Aorta (tissue), 5 donors: ENCODE measurements around the gene CLIC3. TPM values are rescaled to one million over a fixed set of nuclear protein-coding genes. Genes with fewer than 3 reads are reported as not detected.

Experiments used
- ATAC-seq: fragments of 200-7000 bp; cut with Tn5 transposase; one replicate; pipeline ENCODE4 v1.9.1; 2022; ENCODE audit warnings: moderate library complexity; ENCODE audit not compliant: low FRiP score
- DNase-seq, 2 donors: peaks; one replicate each; pipeline ENCODE4 v3.0.0-alpha.2; 2020
- H3K27ac ChIP-seq, 2 donors: one replicate each; pipeline ENCODE4 v1.5.1; 2013; ENCODE audit warnings: low read length in 2 of 2, mild to moderate bottlenecking in 2 of 2, moderate library complexity in 2 of 2, control low read depth in 1 of 2, inconsistent platforms in 1 of 2, low read depth in 1 of 2
- H3K27me3 ChIP-seq, 2 donors: one replicate each; pipeline ENCODE4 v1.6.1; 2013; ENCODE audit warnings: control low read depth in 1 of 2, low read length in 1 of 2, mild to moderate bottlenecking in 1 of 2, moderate library complexity in 1 of 2; ENCODE audit not compliant: insufficient read depth in 2 of 2, control insufficient read depth in 1 of 2
- H3K36me3 ChIP-seq, 2 donors: one replicate each; pipeline ENCODE4 v1.6.1; 2013; ENCODE audit warnings: control low read depth in 1 of 2, low read length in 1 of 2, mild to moderate bottlenecking in 1 of 2; ENCODE audit not compliant: insufficient read depth in 2 of 2, control insufficient read depth in 1 of 2
- H3K4me1 ChIP-seq, 2 donors: one replicate each; pipeline ENCODE4 v1.6.1; 2013; ENCODE audit warnings: low read length in 2 of 2, control low read depth in 1 of 2, mild to moderate bottlenecking in 1 of 2, moderate library complexity in 1 of 2; ENCODE audit not compliant: insufficient read depth in 2 of 2, control insufficient read depth in 1 of 2
- H3K4me3 ChIP-seq, 2 donors: one replicate each; pipeline ENCODE4 v1.5.1; 2013; ENCODE audit warnings: low read length in 2 of 2, control low read depth in 1 of 2, mild to moderate bottlenecking in 1 of 2
- H3K9me3 ChIP-seq: one replicate; pipeline ENCODE4 v1.6.1; 2013; ENCODE audit warnings: mild to moderate bottlenecking, low read length; ENCODE audit not compliant: control insufficient read depth
- WGBS, 2 donors: extraction: QIAGEN DNeasy Blood & Tissue Kit; methylation state at CpG; one replicate each; pipeline ENCODE4 v1.1.7; 2013; 5-methylcytosine and 5-hydroxymethylcytosine counted together
- intact Hi-C, 2 donors: fragments of 100-400 bp; cut with DNase I; formaldehyde crosslinking; loops; one replicate each; pipeline versions ENCODE4 v1.14.2 to v1.15.0; 2022
- polyA plus RNA-seq, 2 donors: library from polyadenylated mRNA; stranded (reverse); fragments of 200-250 nt; gene quantifications; one replicate each; pipeline ENCODE4 v1.2.3, GENCODE V29; 2013
- total RNA-seq, 2 donors: library from RNA; stranded (reverse); fragmentation: NEBNext Ultra II Directional; extraction: Animal tissue kit (Norgen Biotek cat#: 25700); gene quantifications; one replicate each; pipeline ENCODE4 v1.2.1, GENCODE V29; 2021
- donor health status: healthy with polysubstance abuse.
- donor health status: Bipolar disorder and iron deficiency.
- donor health status: DM: no; HTN: no; CAD: no.
- donor health status: DM: no; HTN: no; CAD: no.
- donor health status: DM: yes; HTN: yes; CAD: no.

Gene CLIC3
- total and polyA plus RNA-seq, 4 donors, result 1.6 to 7.0 (median 5.3) TPM

GRCh38 chr9:137027369-137028262, 31.2 kb upstream of the CLIC3 start, which contains the start of gene ABCA2:
ABCA2 (minus strand) TSS chr9:137028237; CDS start chr9:137028140, 97 bp downstream.
- intact Hi-C loops, result loop anchor here in 1 of 2 donors (2.0 kb wide), 1 partner anchor 237 kb away; the partner anchor contains the start of gene TMEM141
- DNase-seq (no peak), ATAC-seq (no peak)
- no peak within 1 kb of the TSS for H3K27ac ChIP-seq
- H3K27me3 ChIP-seq, result no peaks in the 10 kb centered on the region
- H3K9me3 ChIP-seq, result no peaks in the 10 kb centered on the region
- WGBS, 2 donors, result 0 to 1% methylated on average over 53 to 95 of the region's 95 CpGs
- no peaks in the 10 kb centered on the region for H3K36me3 ChIP-seq
- no peaks in the 10 kb centered on the region for H3K4me1 ChIP-seq
- H3K4me3 ChIP-seq, result peak within 1 kb of the TSS; percentile 50 to 58

DNA sequence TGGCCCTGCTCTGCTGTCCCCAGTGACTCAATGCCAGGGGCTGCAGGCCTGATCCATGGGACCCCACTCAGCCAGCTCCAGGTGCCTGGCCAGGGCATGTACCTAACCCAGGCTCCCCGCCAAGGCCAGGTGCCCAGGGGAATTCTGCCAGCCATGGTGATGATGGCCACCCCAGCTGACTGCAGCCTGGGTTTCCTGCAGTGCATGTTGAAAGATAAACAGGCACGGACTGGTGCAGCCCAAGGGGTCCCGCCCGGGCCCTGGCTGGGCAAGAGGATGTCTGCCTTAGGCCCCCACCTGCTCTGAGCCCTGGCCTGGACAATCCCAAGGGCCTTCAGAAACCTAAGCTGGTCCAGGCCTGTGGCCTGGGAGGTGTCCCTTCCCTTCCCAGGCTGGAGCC, 30.5 kb upstream of the CLIC3 start:
- Histone ChIP-seq H3K27ac (no peak overlapping the region), H3K4me3 (no peak overlapping the region), H3K36me3 (no peaks in the 10 kb centered on the region), H3K27me3 (no peaks in the 10 kb centered on the region), H3K4me1 (no peaks in the 10 kb centered on the region), H3K9me3 (no peaks in the 10 kb centered on the region)
- no peak for DNase-seq
- WGBS, 2 donors, result 75 to 77% methylated on average over 4 of the region's 4 CpGs
- ATAC-seq, result no peak
- intact Hi-C loops, result no loop called here

GRCh38 chr9:137026384-137026783, 30.0 kb upstream of the CLIC3 start:
- Histone ChIP-seq H3K36me3 (no peaks in the 10 kb centered on the region), H3K27ac (no peak overlapping the region), H3K4me3 (no peak overlapping the region), H3K9me3 (no peaks in the 10 kb centered on the region), H3K27me3 (no peaks in the 10 kb centered on the region), H3K4me1 (no peaks in the 10 kb centered on the region)
- ATAC-seq, result no peak
- no peak for DNase-seq
- intact Hi-C loops, result no loop called here
- 77 to 78% methylated on average over 2 of the region's 2 CpGs for WGBS, 2 donors

DNA sequence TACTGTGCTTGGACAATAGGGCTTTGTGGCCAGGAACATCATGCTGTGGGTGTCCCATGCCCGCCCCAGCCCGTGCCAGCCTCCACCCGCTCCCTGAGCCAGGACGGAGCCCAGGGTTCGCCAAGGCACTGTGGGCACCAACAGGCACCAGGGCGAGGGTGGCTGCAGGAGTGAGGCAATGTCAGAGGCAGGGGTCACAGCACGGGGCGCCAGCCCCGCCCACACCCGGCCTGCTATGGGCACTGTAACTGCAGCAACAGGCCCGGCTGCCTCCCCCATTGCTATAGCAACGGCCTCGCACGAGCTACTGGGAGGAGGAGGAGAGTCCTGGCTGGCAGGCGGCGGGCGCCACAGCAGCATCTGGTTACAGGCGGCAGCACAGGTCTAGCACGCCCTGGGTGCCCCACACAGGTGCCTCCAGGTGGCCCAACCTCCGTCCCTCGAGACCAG, 29.2 kb upstream of the CLIC3 start:
- H3K36me3 ChIP-seq, result no peaks in the 10 kb centered on the region
- H3K4me3 ChIP-seq, result no peak overlapping the region
- no peak overlapping the region for H3K27ac ChIP-seq
- intact Hi-C loops, result no loop called here
- 85 to 88% methylated on average over 14 to 21 of the region's 21 CpGs for WGBS, 2 donors
- ATAC-seq (no peak), DNase-seq (no peak)
- H3K27me3 ChIP-seq, result no peaks in the 10 kb centered on the region
- no peaks in the 10 kb centered on the region for H3K4me1 ChIP-seq
- no peaks in the 10 kb centered on the region for H3K9me3 ChIP-seq

- H3K4me1 ChIP-seq, result no peaks in the 10 kb centered on the region
- DNase-seq, result no peak
- H3K27ac ChIP-seq, result no peak overlapping the region
- no peaks in the 10 kb centered on the region for H3K9me3 ChIP-seq
- intact Hi-C loops, result no loop called here
- H3K4me3 ChIP-seq, result no peak overlapping the region
- no peak for ATAC-seq
- WGBS, 2 donors, result 79 to 85% methylated on average over 14 to 15 of the region's 15 CpGs
- no peaks in the 10 kb centered on the region for H3K27me3 ChIP-seq
- no peaks in the 10 kb centered on the region for H3K36me3 ChIP-seq
Observed at GRCh38 chr9:137023583-137023991, 27.2 kb upstream of the CLIC3 start.

DNA sequence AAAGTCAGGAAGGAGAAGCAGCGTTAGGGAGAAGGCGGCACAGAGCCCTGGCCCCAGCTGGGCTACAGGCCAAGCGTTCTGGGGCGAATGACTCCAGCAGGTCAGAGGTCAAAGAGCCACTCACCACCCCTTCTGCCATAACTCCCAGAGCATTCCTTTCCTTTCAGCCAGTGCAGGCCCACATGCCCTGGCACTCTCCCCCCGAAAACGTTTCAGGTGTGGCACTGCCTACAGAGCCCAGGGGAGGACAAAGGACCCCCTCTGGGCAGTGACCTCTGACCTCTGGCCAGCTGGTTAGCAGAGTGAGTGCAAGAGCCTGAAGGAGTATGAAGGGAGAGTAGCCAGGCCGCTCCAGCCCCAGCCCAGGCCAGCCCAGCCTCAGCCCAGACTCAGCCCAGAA, 26.8 kb upstream of the CLIC3 start:
- no peak for DNase-seq
- Histone ChIP-seq H3K36me3 (no peaks in the 10 kb centered on the region), H3K4me1 (no peaks in the 10 kb centered on the region), H3K27ac (no peak overlapping the region), H3K9me3 (no peaks in the 10 kb centered on the region), H3K27me3 (no peaks in the 10 kb centered on the region), H3K4me3 (no peak overlapping the region)
- intact Hi-C loops, result no loop called here
- ATAC-seq, result no peak
- WGBS, 2 donors, result 81 to 92% methylated on average over 7 of the region's 7 CpGs

- Histone ChIP-seq H3K27me3 (no peaks in the 10 kb centered on the region), H3K4me3 (no peak overlapping the region), H3K36me3 (no peaks in the 10 kb centered on the region), H3K4me1 (no peaks in the 10 kb centered on the region), H3K9me3 (no peaks in the 10 kb centered on the region), H3K27ac (no peak overlapping the region)
- ATAC-seq, result no peak
- DNase-seq, result no peak
- intact Hi-C loops, result no loop called here
- 93 to 94% methylated on average over 22 to 23 of the region's 23 CpGs for WGBS, 2 donors
Observed at GRCh38 chr9:137022662-137023008, 26.3 kb upstream of the CLIC3 start.

DNA sequence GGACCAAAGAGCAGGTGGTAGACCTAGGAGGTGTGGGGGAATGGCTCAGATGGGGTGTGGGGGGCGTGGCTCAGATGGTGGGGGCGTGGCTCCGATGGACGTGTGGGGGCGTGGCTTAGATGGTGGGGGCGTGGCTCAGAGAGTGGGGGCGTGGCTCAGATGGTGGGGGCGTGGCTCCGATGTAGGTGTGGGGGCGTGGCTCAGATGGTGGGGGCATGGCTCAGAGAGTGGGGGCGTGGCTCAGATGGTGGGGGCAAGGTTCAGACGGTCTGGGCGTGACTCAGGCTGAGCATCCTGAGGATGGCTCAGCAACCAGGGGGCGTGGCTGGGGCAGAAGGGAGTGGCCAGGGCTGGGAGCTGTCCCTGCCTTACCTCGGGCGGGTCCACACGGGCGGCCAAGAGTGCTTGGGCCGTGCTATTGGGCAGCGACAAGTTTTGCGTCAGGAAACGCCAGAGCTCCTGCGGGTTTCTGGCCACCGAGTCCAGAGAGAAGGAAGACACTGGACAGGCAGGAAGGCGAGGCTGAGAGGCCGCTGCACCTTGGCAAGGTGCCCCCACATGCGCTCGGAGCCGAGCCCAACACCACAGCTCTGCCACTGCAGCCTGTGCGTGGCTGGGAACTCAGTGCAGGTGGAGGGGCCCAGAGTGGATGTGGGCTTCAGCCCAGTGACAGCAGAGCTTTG, 25.8 kb upstream of the CLIC3 start:
- DNase-seq (peak in 1 of 2 donors; percentile 87), ATAC-seq (no peak)
- intact Hi-C loops, result no loop called here
- Histone ChIP-seq H3K27ac (no peak overlapping the region), H3K27me3 (no peaks in the 10 kb centered on the region), H3K4me3 (no peak overlapping the region), H3K9me3 (no peaks in the 10 kb centered on the region), H3K4me1 (no peaks in the 10 kb centered on the region), H3K36me3 (no peaks in the 10 kb centered on the region)
- 60 to 62% methylated on average over 27 to 30 of the region's 30 CpGs for WGBS, 2 donors
